Prostate gland (tissue), 2 donors: ENCODE measurements around the gene CACNA1I.

Experiments
- POLR2A ChIP-seq: fragments of 450-650 bp; IDR thresholded peaks from one replicate; pipeline ENCODE4 v1.6.1; 2016; ENCODE audit warnings: antibody characterized with exemption, mild to moderate bottlenecking
- POLR2AphosphoS5 ChIP-seq: sonication (generic); formaldehyde crosslinking; IDR thresholded peaks from one replicate; pipeline ENCODE4 v1.6.1; 2017; ENCODE audit warnings: antibody characterized with exemption
- TF ChIP-seq, protein P1 (sequence below), 4 experiments: fragments of 200-600 bp in 2 of 4; fragments of 450-650 bp in 2 of 4; sonication (generic) in 2 of 4; IDR thresholded peaks; 1 replicate in 3 of 4; 2 replicates in 1 of 4; pipeline ENCODE4 v1.5.1; 2016 to 2019; ENCODE audit warnings: antibody characterized with exemption in 4 of 4, mild to moderate bottlenecking in 2 of 4, moderate library complexity in 2 of 4

DNA sequence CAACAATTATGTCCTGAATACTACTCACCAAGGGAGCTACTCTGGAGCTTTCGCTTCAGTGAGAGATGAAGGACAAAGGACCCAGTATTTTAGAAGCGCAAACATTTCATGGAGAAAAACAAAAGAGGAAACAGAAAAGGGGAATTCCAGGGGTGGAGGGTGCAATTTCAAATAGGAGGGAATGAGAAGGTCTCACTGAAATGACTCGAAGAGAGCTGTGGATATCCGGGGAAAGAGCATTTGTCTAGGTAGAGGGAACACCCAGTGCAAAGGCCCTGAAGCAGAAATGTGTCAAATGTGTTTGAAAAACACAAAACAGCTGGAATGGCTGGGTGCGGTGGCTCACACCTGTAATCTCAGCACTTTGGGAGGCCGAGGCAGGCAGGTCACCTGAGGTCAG, 40.4 kb upstream of the CACNA1I start:
- TF ChIP-seq, protein P1, sequence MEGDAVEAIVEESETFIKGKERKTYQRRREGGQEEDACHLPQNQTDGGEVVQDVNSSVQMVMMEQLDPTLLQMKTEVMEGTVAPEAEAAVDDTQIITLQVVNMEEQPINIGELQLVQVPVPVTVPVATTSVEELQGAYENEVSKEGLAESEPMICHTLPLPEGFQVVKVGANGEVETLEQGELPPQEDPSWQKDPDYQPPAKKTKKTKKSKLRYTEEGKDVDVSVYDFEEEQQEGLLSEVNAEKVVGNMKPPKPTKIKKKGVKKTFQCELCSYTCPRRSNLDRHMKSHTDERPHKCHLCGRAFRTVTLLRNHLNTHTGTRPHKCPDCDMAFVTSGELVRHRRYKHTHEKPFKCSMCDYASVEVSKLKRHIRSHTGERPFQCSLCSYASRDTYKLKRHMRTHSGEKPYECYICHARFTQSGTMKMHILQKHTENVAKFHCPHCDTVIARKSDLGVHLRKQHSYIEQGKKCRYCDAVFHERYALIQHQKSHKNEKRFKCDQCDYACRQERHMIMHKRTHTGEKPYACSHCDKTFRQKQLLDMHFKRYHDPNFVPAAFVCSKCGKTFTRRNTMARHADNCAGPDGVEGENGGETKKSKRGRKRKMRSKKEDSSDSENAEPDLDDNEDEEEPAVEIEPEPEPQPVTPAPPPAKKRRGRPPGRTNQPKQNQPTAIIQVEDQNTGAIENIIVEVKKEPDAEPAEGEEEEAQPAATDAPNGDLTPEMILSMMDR (IDR thresholded peaks at IDR 0.05): no peak
- TF ChIP-seq POLR2A (no peak), POLR2AphosphoS5 (no peak)
